SIG-M5 (cell line): ENCODE results near the gene HEY2.
"Not testable (repeated sequence)": the region's sequence is repeated elsewhere in the genome, so short reads cannot be mapped to it uniquely, and the experiment has no call there.

Experiments used
- DNase-seq: peaks from one replicate; lab custom pipeline; 2025; lab: John Stamatoyannopoulos, UW

Gene HEY2

GRCh38 chr6:125749173-125749864, at the start of gene HEY2:
HEY2 (plus strand) TSS chr6:125749632; CDS start chr6:125749777, 145 bp downstream.
- no peak for DNase-seq

GRCh38 chr6:125700581-125701353, 48.7 kb upstream of the HEY2 start:
- DNase-seq, result no peak

- no peak for DNase-seq
Observed at GRCh38 chr6:125701354-125701668, 48.1 kb upstream of the HEY2 start.

GRCh38 chr6:125703882-125704281, 45.5 kb upstream of the HEY2 start:
- DNase-seq, result not testable (repeated sequence)

- no peak for DNase-seq
Observed at GRCh38 chr6:125707615-125708243, 41.7 kb upstream of the HEY2 start.

GRCh38 chr6:125711013-125711675, 38.3 kb upstream of the HEY2 start:
- DNase-seq, result no peak

GRCh38 chr6:125714441-125715090, 34.9 kb upstream of the HEY2 start:
- DNase-seq, result no peak

- DNase-seq, result no peak
Observed at GRCh38 chr6:125717120-125717731, 32.2 kb upstream of the HEY2 start.

GRCh38 chr6:125718109-125718508, 31.3 kb upstream of the HEY2 start:
- no peak for DNase-seq

GRCh38 chr6:125722886-125723285, 26.5 kb upstream of the HEY2 start:
- no peak for DNase-seq

- DNase-seq, result no peak
Observed at GRCh38 chr6:125727216-125727615, 22.2 kb upstream of the HEY2 start.

- DNase-seq, result no peak
Observed at GRCh38 chr6:125728739-125729138, 20.7 kb upstream of the HEY2 start.

GRCh38 chr6:125729983-125730382, 19.4 kb upstream of the HEY2 start:
- DNase-seq, result no peak

- DNase-seq, result no peak
Observed at GRCh38 chr6:125732398-125732797, 17.0 kb upstream of the HEY2 start.

- no peak for DNase-seq
Observed at GRCh38 chr6:125733516-125734300, 15.7 kb upstream of the HEY2 start.

- no peak for DNase-seq
Observed at GRCh38 chr6:125738276-125738675, 11.2 kb upstream of the HEY2 start.

GRCh38 chr6:125739364-125739763, 10.1 kb upstream of the HEY2 start:
- no peak for DNase-seq

- no peak for DNase-seq
Observed at GRCh38 chr6:125741336-125741735, 8.1 kb upstream of the HEY2 start.

- DNase-seq, result no peak
Observed at GRCh38 chr6:125742024-125742423, 7.4 kb upstream of the HEY2 start.

- no peak for DNase-seq
Observed at GRCh38 chr6:125742464-125743120, 6.8 kb upstream of the HEY2 start.
